ENCODE results near the gene PRG2. TPM values are rescaled to one million over a fixed set of nuclear protein-coding genes. Genes with fewer than 3 reads are reported as not detected.

PRG2 gene
- total and polyA plus RNA-seq, 9 of the 15 experiments (the other 6 are each of a cell fraction or from before 2014, with no cell fraction given), result 1.8 to 78.0 (median 26.6) TPM

- TF ChIP-seq MNT (conservative IDR thresholded peaks at IDR 0.05), result no peak
- no peak for TF ChIP-seq ZFP1 (CRISPR knock-in tag; IDR thresholded peaks at IDR 0.05)
- TF ChIP-seq HNRNPH1 (optimal IDR thresholded peaks at IDR 0.05; ENCODE audit: low read depth, low read length), result no peak
- TF ChIP-seq, protein P1, sequence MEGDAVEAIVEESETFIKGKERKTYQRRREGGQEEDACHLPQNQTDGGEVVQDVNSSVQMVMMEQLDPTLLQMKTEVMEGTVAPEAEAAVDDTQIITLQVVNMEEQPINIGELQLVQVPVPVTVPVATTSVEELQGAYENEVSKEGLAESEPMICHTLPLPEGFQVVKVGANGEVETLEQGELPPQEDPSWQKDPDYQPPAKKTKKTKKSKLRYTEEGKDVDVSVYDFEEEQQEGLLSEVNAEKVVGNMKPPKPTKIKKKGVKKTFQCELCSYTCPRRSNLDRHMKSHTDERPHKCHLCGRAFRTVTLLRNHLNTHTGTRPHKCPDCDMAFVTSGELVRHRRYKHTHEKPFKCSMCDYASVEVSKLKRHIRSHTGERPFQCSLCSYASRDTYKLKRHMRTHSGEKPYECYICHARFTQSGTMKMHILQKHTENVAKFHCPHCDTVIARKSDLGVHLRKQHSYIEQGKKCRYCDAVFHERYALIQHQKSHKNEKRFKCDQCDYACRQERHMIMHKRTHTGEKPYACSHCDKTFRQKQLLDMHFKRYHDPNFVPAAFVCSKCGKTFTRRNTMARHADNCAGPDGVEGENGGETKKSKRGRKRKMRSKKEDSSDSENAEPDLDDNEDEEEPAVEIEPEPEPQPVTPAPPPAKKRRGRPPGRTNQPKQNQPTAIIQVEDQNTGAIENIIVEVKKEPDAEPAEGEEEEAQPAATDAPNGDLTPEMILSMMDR (IDR thresholded peaks at IDR 0.05 in 2 of 3, conservative IDR thresholded peaks at IDR 0.05 in 1 of 3; ENCODE audit: insufficient read depth in 2 of 3, low read depth in 1 of 3, low read length in 3 of 3), result no peak
- TF ChIP-seq, protein P2, sequence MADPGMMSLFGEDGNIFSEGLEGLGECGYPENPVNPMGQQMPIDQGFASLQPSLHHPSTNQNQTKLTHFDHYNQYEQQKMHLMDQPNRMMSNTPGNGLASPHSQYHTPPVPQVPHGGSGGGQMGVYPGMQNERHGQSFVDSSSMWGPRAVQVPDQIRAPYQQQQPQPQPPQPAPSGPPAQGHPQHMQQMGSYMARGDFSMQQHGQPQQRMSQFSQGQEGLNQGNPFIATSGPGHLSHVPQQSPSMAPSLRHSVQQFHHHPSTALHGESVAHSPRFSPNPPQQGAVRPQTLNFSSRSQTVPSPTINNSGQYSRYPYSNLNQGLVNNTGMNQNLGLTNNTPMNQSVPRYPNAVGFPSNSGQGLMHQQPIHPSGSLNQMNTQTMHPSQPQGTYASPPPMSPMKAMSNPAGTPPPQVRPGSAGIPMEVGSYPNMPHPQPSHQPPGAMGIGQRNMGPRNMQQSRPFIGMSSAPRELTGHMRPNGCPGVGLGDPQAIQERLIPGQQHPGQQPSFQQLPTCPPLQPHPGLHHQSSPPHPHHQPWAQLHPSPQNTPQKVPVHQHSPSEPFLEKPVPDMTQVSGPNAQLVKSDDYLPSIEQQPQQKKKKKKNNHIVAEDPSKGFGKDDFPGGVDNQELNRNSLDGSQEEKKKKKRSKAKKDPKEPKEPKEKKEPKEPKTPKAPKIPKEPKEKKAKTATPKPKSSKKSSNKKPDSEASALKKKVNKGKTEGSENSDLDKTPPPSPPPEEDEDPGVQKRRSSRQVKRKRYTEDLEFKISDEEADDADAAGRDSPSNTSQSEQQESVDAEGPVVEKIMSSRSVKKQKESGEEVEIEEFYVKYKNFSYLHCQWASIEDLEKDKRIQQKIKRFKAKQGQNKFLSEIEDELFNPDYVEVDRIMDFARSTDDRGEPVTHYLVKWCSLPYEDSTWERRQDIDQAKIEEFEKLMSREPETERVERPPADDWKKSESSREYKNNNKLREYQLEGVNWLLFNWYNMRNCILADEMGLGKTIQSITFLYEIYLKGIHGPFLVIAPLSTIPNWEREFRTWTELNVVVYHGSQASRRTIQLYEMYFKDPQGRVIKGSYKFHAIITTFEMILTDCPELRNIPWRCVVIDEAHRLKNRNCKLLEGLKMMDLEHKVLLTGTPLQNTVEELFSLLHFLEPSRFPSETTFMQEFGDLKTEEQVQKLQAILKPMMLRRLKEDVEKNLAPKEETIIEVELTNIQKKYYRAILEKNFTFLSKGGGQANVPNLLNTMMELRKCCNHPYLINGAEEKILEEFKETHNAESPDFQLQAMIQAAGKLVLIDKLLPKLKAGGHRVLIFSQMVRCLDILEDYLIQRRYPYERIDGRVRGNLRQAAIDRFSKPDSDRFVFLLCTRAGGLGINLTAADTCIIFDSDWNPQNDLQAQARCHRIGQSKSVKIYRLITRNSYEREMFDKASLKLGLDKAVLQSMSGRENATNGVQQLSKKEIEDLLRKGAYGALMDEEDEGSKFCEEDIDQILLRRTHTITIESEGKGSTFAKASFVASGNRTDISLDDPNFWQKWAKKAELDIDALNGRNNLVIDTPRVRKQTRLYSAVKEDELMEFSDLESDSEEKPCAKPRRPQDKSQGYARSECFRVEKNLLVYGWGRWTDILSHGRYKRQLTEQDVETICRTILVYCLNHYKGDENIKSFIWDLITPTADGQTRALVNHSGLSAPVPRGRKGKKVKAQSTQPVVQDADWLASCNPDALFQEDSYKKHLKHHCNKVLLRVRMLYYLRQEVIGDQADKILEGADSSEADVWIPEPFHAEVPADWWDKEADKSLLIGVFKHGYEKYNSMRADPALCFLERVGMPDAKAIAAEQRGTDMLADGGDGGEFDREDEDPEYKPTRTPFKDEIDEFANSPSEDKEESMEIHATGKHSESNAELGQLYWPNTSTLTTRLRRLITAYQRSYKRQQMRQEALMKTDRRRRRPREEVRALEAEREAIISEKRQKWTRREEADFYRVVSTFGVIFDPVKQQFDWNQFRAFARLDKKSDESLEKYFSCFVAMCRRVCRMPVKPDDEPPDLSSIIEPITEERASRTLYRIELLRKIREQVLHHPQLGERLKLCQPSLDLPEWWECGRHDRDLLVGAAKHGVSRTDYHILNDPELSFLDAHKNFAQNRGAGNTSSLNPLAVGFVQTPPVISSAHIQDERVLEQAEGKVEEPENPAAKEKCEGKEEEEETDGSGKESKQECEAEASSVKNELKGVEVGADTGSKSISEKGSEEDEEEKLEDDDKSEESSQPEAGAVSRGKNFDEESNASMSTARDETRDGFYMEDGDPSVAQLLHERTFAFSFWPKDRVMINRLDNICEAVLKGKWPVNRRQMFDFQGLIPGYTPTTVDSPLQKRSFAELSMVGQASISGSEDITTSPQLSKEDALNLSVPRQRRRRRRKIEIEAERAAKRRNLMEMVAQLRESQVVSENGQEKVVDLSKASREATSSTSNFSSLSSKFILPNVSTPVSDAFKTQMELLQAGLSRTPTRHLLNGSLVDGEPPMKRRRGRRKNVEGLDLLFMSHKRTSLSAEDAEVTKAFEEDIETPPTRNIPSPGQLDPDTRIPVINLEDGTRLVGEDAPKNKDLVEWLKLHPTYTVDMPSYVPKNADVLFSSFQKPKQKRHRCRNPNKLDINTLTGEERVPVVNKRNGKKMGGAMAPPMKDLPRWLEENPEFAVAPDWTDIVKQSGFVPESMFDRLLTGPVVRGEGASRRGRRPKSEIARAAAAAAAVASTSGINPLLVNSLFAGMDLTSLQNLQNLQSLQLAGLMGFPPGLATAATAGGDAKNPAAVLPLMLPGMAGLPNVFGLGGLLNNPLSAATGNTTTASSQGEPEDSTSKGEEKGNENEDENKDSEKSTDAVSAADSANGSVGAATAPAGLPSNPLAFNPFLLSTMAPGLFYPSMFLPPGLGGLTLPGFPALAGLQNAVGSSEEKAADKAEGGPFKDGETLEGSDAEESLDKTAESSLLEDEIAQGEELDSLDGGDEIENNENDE (IDR thresholded peaks at IDR 0.05; ENCODE audit: low read depth, low read length), result no peak
- TF ChIP-seq, protein P3, sequence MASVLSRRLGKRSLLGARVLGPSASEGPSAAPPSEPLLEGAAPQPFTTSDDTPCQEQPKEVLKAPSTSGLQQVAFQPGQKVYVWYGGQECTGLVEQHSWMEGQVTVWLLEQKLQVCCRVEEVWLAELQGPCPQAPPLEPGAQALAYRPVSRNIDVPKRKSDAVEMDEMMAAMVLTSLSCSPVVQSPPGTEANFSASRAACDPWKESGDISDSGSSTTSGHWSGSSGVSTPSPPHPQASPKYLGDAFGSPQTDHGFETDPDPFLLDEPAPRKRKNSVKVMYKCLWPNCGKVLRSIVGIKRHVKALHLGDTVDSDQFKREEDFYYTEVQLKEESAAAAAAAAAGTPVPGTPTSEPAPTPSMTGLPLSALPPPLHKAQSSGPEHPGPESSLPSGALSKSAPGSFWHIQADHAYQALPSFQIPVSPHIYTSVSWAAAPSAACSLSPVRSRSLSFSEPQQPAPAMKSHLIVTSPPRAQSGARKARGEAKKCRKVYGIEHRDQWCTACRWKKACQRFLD (CRISPR knock-in tag; IDR thresholded peaks at IDR 0.05), result no peak
- TF ChIP-seq NUFIP1 (IDR thresholded peaks at IDR 0.05; ENCODE audit: partially characterized antibody), result no peak
Observed at GRCh38 chr11:57343825-57344224, 46.6 kb downstream of the PRG2 start (continued).

Data from K562 (cell line).